CD4-positive, alpha-beta T cell treated with Interleukin-1 beta for 1 hour (primary cell): ENCODE measurements around the gene RMP24.
"Not testable (repeated sequence)": the region's sequence is repeated elsewhere in the genome, so short reads cannot be mapped to it uniquely, and the experiment has no call there.

ENCODE experiments used
- DNase-seq, 2 donors: peaks; one replicate each; pipeline ENCODE4 v3.0.0-alpha.2; 2020 to 2022

Gene RMP24

GRCh38 chr18:35968278-35968880 lies 4.1 kb upstream of the RMP24 start:
- DNase-seq: no peak

- no peak for DNase-seq
These were observed 2.8 kb upstream of the RMP24 start for GRCh38 chr18:35969676-35970075.

DNA sequence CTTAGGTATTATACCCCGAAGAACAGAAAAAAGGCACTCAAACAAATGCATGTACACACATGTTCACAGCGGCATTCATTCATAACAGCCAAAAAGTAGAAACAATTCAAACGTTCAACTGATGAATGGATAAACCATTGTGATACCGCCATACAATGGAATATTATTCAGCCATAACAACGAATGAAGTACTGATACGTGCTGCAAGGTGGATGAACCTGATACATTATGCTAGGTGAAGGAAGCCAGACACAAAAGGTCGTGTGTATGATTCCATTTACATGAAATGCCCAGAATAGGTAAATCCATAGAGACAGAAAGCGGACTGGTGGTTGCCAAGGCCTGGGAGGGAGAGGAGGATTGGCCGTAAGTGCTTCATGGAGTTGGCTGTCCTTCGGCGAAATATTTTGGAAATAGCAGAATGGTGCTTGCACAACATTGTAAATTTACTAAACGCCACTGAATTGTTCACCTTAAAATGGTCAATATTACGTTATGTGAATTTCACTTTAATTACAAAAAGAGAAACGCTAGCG lies 750 bp upstream of the RMP24 start:
- no peak for DNase-seq

DNA sequence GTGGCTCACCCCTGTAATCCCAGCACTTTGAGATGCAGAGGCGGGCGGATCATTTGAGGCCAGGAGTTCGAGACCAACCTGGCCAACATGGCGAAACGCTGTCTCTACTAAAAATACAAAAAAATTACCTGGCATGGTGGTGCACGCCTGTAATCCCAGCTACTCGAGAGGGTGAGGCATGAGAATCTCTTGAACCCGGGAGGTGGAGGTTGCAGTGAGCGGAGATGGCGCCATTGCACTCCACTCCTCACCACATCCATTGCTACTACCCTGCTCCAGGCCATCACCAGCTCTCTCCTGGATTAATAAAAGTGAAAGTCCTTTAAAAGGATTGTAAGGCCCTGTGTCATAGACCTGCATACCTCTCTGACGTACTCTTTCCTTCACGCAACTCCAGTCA lies 1.2 kb downstream of the RMP24 start:
- DNase-seq: no peak

DNA sequence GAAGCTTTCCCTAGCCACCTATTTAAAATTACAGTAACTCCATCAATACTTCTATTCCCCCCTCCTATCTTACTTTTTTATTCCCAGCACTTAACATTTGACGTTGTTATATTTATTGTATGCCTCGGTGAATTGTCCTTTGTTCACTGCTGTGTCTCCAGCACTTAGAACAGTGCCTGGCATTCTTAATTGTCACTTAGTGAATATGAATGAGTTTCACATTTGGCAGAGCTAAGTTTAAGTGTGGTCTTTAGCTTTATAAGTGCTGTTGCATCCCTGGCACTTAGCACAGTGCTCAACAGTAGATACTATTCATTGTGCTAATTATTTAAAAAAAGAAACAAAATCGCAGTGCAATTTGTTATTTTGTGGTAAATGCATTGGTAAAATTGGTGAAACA lies 1.7 kb downstream of the RMP24 start:
- DNase-seq: no peak

- DNase-seq: no peak
These were observed 6.6 kb downstream of the RMP24 start for GRCh38 chr18:35979112-35979511.

GRCh38 chr18:35982409-35983114 lies 10.1 kb downstream of the RMP24 start:
- DNase-seq: no peak

DNA sequence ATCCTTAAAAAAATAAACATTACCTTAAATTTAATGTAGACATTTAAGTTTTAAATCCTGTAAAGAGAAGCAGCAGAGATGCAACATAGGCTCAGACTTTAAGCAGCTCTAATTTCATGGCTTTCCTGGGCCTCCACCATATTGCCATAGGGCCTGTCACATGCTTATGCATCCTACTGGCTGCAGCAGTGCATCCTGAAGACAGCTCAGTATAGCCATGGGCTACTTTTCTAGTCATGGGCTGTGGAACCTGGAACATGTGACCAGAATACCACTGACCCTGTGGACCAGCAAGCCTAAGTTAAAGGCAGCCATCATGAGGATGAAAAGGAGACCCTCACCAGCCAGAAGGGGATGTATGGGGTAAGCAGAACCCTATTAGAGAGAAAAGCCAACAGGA lies 10.7 kb downstream of the RMP24 start:
- no peak for DNase-seq

DNA sequence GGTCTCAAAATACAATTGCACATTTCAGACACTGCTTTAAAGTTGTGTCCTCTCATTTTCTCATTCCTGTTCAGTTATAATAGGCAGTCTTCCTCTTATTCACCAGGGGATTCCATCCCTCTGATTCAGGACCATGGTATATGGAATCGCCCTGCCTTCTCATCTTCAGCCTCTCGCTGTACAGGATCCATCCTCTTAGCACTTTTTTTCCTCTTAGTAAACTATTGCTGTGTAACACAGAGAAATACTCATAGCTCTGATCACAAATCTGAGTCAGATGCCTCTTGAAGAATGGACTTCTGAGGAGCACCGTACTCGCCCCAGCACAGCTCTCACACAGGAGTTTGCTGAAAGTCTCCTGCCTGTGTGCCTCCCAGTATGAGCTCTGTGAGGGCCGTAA lies 11.3 kb downstream of the RMP24 start:
- DNase-seq: no peak

GRCh38 chr18:35991696-35992095 lies 19.2 kb downstream of the RMP24 start:
- DNase-seq: no peak

DNA sequence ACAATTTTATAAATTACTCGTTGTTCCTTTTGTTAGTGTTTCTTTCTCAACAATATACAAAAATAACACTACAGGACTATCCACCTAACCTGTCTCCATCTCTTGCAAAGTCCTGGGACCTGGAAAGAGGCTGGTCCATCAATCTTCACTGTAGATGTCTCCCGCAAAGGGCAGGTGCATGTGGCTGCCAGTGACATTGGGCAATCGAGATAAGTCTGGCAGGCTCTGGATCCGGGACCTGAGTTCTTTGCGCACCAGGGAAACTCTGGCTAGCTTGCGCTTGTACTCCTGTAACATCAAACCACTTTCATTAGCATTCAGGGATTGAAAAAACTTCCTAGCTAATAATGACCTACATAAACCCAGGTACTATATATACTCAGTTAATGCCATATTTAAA lies 20.5 kb downstream of the RMP24 start:
- no peak for DNase-seq

- DNase-seq: no peak
These were observed 26.5 kb downstream of the RMP24 start for GRCh38 chr18:35998967-35999366.

GRCh38 chr18:35999925-36000324 lies 27.4 kb downstream of the RMP24 start:
- no peak for DNase-seq

DNA sequence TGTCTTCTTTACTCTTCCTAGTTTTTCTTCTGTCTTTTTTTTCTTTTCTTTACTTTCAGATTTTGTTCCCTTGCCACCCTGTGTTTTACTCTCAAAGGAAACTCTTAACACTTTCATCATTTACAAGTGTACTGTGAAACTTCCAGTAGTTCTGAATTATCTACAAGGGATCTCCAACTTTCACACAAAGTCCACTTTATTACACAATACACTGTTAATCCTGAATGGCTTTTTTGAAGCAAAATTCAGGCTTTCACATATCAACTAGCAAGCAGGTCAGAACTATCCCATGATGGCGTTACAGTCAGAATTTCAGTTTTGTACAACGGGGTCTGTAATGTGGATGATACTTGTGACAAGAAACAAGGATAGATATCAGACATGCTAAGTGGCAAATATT lies 34.5 kb downstream of the RMP24 start:
- no peak for DNase-seq

DNA sequence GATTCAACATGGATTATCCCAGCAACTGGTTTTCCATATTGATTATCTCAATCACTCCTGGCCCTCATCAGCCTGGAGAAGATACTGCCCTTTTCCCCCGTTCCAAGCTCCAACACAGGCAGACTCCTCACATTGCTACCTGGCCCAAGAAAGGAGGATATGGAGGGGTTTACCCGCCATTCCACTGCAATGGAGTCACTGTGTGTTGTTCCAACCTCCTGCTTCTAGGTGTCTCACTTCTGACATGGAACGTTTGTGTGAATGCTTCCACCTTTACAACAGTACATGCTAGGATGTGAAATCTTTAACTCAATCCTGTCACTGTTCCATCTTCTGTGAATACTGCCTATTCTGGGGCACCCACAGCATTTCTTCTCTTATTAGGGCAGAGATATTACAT lies 36.7 kb downstream of the RMP24 start:
- no peak for DNase-seq

DNA sequence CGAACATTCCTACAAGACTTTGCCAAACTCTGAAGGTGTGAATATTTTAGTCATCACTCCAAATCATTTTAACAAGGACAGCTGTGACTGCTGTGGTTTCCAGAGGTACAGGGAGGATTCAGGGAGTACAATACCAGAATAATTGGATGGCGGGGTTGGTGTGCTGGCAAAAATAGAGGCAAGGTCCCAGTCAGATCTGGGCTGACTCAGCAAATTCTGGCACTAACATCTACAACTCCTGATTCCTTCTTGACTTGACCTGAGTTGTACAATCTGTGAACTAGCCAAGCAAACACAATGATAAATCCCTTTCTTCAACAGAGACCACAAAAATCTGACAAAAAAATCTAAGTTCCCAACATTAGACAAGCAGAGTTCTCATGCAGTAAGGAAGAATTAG lies 40.4 kb downstream of the RMP24 start:
- DNase-seq: no peak

- DNase-seq: no peak
These were observed 43.1 kb downstream of the RMP24 start for GRCh38 chr18:36015629-36016028.

DNA sequence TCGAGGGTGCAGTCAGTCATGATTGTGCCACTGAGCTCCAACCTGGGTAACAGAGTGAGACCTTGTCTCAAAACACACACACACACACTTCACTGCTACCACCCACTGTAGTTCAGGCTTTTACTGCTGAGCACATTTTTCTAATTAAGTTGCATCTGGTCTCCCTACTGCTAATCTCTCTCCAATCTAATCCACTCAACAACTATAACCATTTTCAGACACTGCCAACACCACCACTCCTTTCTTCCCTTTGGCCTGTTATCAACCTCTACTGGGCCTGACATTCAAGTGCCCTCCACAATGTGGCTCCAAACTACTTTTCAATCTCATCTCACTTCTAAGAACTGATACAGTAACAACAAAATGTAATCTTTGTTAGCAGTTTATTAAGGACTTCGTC lies 44.8 kb downstream of the RMP24 start:
- DNase-seq: no peak

DNA sequence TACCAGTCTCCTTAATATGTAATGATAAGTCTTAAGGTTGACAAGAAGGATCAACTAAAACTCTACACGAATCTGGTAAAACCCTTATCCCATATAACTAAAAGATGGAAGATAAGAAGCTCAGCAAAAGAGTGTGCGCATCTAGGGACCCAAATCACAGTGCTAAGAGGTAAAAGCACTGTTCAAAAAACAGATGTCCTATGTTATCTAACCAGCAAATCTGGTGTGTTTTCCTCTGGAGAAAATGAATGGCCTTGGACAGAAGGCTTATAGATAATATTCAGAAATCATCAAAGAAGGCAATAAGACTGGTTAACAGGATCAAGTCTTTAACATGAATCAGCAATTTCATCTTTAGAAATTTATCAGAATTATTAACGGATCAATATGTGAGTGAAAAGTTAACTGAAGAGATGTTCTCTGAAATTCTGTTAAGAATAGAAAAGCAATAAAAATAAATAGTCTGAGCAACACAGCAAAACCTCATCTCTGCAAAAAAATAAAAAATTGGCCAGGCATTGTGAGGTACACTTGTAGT lies 47.8 kb downstream of the RMP24 start:
- no peak for DNase-seq

GRCh38 chr18:36023336-36023735 lies 50.9 kb downstream of the RMP24 start:
- no peak for DNase-seq

GRCh38 chr18:36024241-36024640 lies 51.8 kb downstream of the RMP24 start:
- not testable (repeated sequence) for DNase-seq

DNA sequence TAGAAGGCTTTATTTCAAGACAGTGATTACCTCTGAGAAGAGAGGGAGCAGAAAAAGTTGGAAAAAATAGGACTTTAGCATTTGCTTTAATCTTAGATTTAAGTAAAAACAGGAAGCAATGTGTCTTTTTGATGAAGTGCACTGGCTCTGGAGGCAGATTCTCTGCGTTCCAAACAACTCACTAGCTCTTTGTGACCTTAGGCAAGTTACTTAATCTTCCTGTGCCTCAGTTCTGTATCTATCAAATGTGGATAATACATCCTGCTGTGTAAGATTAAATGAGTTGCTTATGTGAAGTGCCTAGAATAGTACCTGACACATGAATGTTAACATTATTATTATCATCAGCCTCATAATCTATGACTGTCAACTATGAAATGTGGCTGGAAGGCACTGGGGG lies 52.5 kb downstream of the RMP24 start:
- DNase-seq: no peak

DNA sequence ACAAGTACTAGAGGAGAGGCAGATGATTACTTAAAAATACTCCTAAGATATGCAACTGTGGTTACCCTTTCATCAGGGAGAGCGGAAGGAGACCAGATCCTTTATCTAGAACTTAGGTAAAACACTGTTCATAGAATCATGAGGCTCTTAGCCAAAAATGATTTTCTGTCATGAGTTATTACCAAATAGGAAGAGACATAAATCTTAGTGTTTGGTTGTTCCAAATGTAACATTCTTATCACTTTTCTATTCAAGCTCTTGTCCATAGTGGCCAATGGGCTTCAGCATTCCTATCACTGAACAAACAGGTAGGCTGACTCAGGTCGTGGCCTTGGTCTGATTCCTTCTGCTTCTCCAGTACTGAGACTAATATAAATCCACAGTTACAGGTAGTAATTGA lies 56.4 kb downstream of the RMP24 start:
- DNase-seq: no peak
